K562 (cell line): Measurements from ENCODE around the gene SNRNP70. TPM values are rescaled to one million over a fixed set of nuclear protein-coding genes. Genes with fewer than 3 reads are reported as not detected.
A peak's percentile ranks its signal among the peaks of the same experiment; 100 is the strongest.

Experiments used
- BHLHE40 ChIP-seq: IDR thresholded peaks from 2 replicates; pipeline ENCODE4 v1.6.1; 2011; ENCODE audit warnings: low read length, improper control_type of control experiment
- DMBX1 ChIP-seq: fragments of 250-450 bp; sonication (Bioruptor Pico); IDR thresholded peaks from 2 replicates; pipeline ENCODE4 v1.8.0; 2022; ENCODE audit warnings: inconsistent platforms, mild to moderate bottlenecking, moderate library complexity, borderline replicate concordance
- E2F6 ChIP-seq, 2 experiments: IDR thresholded peaks; 2 replicates each; pipeline ENCODE4 v1.6.1; 2011; ENCODE audit warnings: borderline replicate concordance in 1 of 2, control low read depth in 1 of 2, low read depth in 1 of 2, low read length in 1 of 2, mild to moderate bottlenecking in 1 of 2, mixed read lengths in 1 of 2, moderate library complexity in 1 of 2; ENCODE audit not compliant: insufficient read depth in 1 of 2, insufficient read length in 1 of 2, poor library complexity in 1 of 2, severe bottlenecking in 1 of 2; ENCODE audit errors: extremely low read depth in 1 of 2
- EP300 ChIP-seq: IDR thresholded peaks from 2 replicates; pipeline ENCODE4 v1.6.1; 2012; ENCODE audit warnings: low read length, improper control_type of control experiment
- GABPA ChIP-seq: fragments of 200-800 bp; sonication (Bioruptor generic); conservative IDR thresholded peaks from 2 replicates; pipeline ENCODE4 v1.6.1; 2016; ENCODE audit warnings: low read depth, missing genetic modification characterization, missing compliant biosample characterization
- GABPB1 ChIP-seq: sonication (generic); formaldehyde crosslinking; IDR thresholded peaks from 2 replicates; pipeline ENCODE4 v1.8.0; 2022; ENCODE audit warnings: mild to moderate bottlenecking, missing genetic modification reagents
- KAT7 ChIP-seq: sonication (generic); formaldehyde crosslinking; IDR thresholded peaks from 2 replicates; pipeline ENCODE4 v1.8.0; 2022; ENCODE audit warnings: missing genetic modification reagents, mild to moderate bottlenecking, borderline replicate concordance
- LCOR ChIP-seq: sonication (generic); formaldehyde crosslinking; IDR thresholded peaks from 2 replicates; pipeline ENCODE4 v1.8.0; 2022; ENCODE audit warnings: mild to moderate bottlenecking, missing genetic modification reagents
- LEF1 ChIP-seq: fragments of 450-650 bp; IDR thresholded peaks from 2 replicates; pipeline ENCODE4 v1.6.1; 2016; ENCODE audit warnings: mild to moderate bottlenecking
- NKRF ChIP-seq: fragments of 450-650 bp; IDR thresholded peaks from 2 replicates; pipeline ENCODE4 v1.6.1; 2016; ENCODE audit warnings: borderline replicate concordance
- PHF21A ChIP-seq: fragments of 450-650 bp; IDR thresholded peaks from 2 replicates; pipeline ENCODE4 v1.6.1; 2017; ENCODE audit warnings: low read depth, borderline replicate concordance
- PRDM10 ChIP-seq: fragments of 450-650 bp; IDR thresholded peaks from 2 replicates; pipeline ENCODE4 v1.6.1; 2018; ENCODE audit not compliant: partially characterized antibody
- SAP30 ChIP-seq: fragments of 200-600 bp; sonication (generic); IDR thresholded peaks from 2 replicates; pipeline ENCODE4 v1.6.1; 2012; ENCODE audit warnings: borderline replicate concordance, low read depth, mild to moderate bottlenecking, moderate library complexity, low read length, control low read depth, inconsistent platforms; ENCODE audit not compliant: insufficient read depth, poor library complexity, severe bottlenecking
- ZBTB26 ChIP-seq: fragments of 450-650 bp; formaldehyde crosslinking; IDR thresholded peaks from 2 replicates; pipeline ENCODE4 v1.4.0; 2022; ENCODE audit warnings: missing genetic modification characterization
- ZBTB7A ChIP-seq: IDR thresholded peaks from 2 replicates; pipeline ENCODE4 v1.6.1; 2011; ENCODE audit warnings: low read depth, mild to moderate bottlenecking, low read length, moderate library complexity, borderline replicate concordance; ENCODE audit not compliant: control insufficient read depth
- ZNF639 ChIP-seq, 2 experiments: fragments of 200-800 bp in 1 of 2; sonication (Bioruptor generic) in 1 of 2; sonication (generic) in 1 of 2; formaldehyde crosslinking in 1 of 2; IDR thresholded peaks in 1 of 2; conservative IDR thresholded peaks in 1 of 2; 2 replicates each; pipeline versions ENCODE4 v1.5.0 to v1.6.1; 2016 to 2020; ENCODE audit warnings: missing compliant biosample characterization in 1 of 2, missing genetic modification characterization in 1 of 2, missing genetic modification reagents in 1 of 2
- polyA plus RNA-seq, 8 experiments: library from polyadenylated mRNA; depleted of rRNA in 4 of 8; stranded (reverse) in 5 of 8; unstranded in 3 of 8; fragments of >200 nt; fragmentation: Nextera tagmentation in 2 of 8; fragmentation: Illumina TruSeq in 1 of 8; extraction: Ambion mirVana in 2 of 8; extraction: Trizol in 1 of 8; gene quantifications; 2 replicates each; pipeline versions ENCODE4 v1.2.1 to v1.2.3, GENCODE V29; 2011 to 2014; ENCODE audit warnings: inconsistent platforms in 1 of 8, missing spikeins in 1 of 8
- total RNA-seq, 7 experiments: library from RNA; depleted of rRNA in 6 of 7; stranded (reverse); fragments of >200 nt in 6 of 7; fragmentation: Illumina TruSeq in 2 of 7; extraction: Trizol in 2 of 7; gene quantifications; 2 replicates each; pipeline versions ENCODE4 v1.2.1 to v1.2.3, GENCODE V29; 2011 to 2021; ENCODE audit warnings: low replicate concordance in 1 of 7

SNRNP70 gene
- total and polyA plus RNA-seq, 9 of the 15 experiments (the other 6 are each of a cell fraction or from before 2014, with no cell fraction given) = 2.8 to 496 (median 136) TPM

GRCh38 chr19:49155820-49156346 lies 70.6 kb downstream of the SNRNP70 start (continued):
- TF ChIP-seq PRDM10 = peak; percentile 96
- peak; percentile 36; the same call in 1 of the 2 replicates for TF ChIP-seq EP300
- TF ChIP-seq ZBTB7A = peak; percentile 67; the same call in 1 of the 2 replicates
- peak; percentile 14; the same call in 1 of the 2 replicates for TF ChIP-seq NKRF
- peak; percentile 79 for TF ChIP-seq BHLHE40
- TF ChIP-seq E2F6 (IDR thresholded peaks at IDR 0.05; ENCODE audit: borderline replicate concordance in 1 of 2, extremely low read depth in 1 of 2, insufficient read depth in 1 of 2, insufficient read length in 1 of 2, low read depth in 1 of 2, low read length in 1 of 2, poor library complexity in 1 of 2, severe bottlenecking in 1 of 2) = peak; percentile 36 to 68
- no peak for TF ChIP-seq GABPA (tag)
- 0 out of 2 replicates have a peak, but pooled peaks have one; percentile 39 for TF ChIP-seq PHF21A
- no peak; the same call in 1 of the 2 replicates for TF ChIP-seq LCOR (CRISPR knock-in tag)
- no peak for TF ChIP-seq DMBX1 (CRISPR knock-in tag)
- 0 out of 2 replicates have a peak, but pooled peaks have one; percentile 23 for TF ChIP-seq GABPB1 (CRISPR knock-in tag)
- TF ChIP-seq ZNF639 (CRISPR knock-in tag; conservative IDR thresholded peaks at IDR 0.05 in 1 of 2, IDR thresholded peaks at IDR 0.05 in 1 of 2) = no peak
- TF ChIP-seq ZBTB26 (CRISPR knock-in tag) = peak; percentile 51; the same call in 1 of the 2 replicates
- peak; percentile 24; the same call in 1 of the 2 replicates for TF ChIP-seq LEF1
- TF ChIP-seq KAT7 = no peak
- TF ChIP-seq SAP30 = peak; percentile 2
